Measurements from ENCODE around the gene CCDC180.

GRCh38 chr9:97348871-97349270 lies 41.4 kb downstream of the CCDC180 start:
- TF ChIP-seq POLR2AphosphoS5 (IDR thresholded peaks at IDR 0.05; ENCODE audit: low read depth, low read length) (no peak), POLR2A (IDR thresholded peaks at IDR 0.05; ENCODE audit: low read depth, low read length) (no peak)
